HepG2 (cell line): ENCODE data around the gene ARMC5. TPM values are rescaled to one million over a fixed set of nuclear protein-coding genes. Genes with fewer than 3 reads are reported as not detected.

ENCODE experiments used
- BRD4 ChIP-seq: sonication (generic); formaldehyde crosslinking; IDR thresholded peaks from 2 replicates; pipeline ENCODE4 v1.4.0; 2020; ENCODE audit warnings: missing genetic modification reagents
- DNMT3B ChIP-seq: conservative IDR thresholded peaks from 2 replicates; pipeline ENCODE4 v1.6.1; 2016; ENCODE audit warnings: missing biosample characterization, control low read depth
- JUN ChIP-seq: sonication (generic); formaldehyde crosslinking; IDR thresholded peaks from 2 replicates; pipeline ENCODE4 v1.4.0; 2020; ENCODE audit warnings: mild to moderate bottlenecking, missing genetic modification reagents
- MEIS1 ChIP-seq: sonication (generic); formaldehyde crosslinking; IDR thresholded peaks from 2 replicates; pipeline ENCODE4 v1.9.0; 2021; ENCODE audit warnings: mild to moderate bottlenecking, missing genetic modification reagents, moderate library complexity, borderline replicate concordance
- NCOA2 ChIP-seq: sonication (generic); formaldehyde crosslinking; IDR thresholded peaks from 2 replicates; pipeline ENCODE4 v1.8.0; 2022; ENCODE audit warnings: inconsistent platforms
- NFKB2 ChIP-seq: sonication (generic); formaldehyde crosslinking; IDR thresholded peaks from 2 replicates; pipeline ENCODE4 v1.4.0; 2020; ENCODE audit warnings: missing genetic modification reagents, borderline replicate concordance
- SYNCRIP ChIP-seq: fragments of 200-400 bp; formaldehyde crosslinking; IDR thresholded peaks from 2 replicates; pipeline ENCODE4 v1.6.1; 2018; ENCODE audit warnings: mild to moderate bottlenecking, low read depth, low read length; ENCODE audit not compliant: insufficient read depth
- TCF7 ChIP-seq: sonication (generic); IDR thresholded peaks from 2 replicates; pipeline ENCODE4 v1.6.1; 2016; ENCODE audit warnings: antibody characterized with exemption, low read depth
- ZBTB1 ChIP-seq: sonication (generic); formaldehyde crosslinking; IDR thresholded peaks from 2 replicates; pipeline ENCODE4 v1.4.0; 2020; ENCODE audit warnings: missing genetic modification reagents, borderline replicate concordance
- ZNF180 ChIP-seq: sonication (generic); formaldehyde crosslinking; IDR thresholded peaks from 2 replicates; pipeline ENCODE4 v1.4.0; 2020; ENCODE audit warnings: low read depth, missing genetic modification reagents, borderline replicate concordance
- ZNF232 ChIP-seq: sonication (generic); formaldehyde crosslinking; IDR thresholded peaks from 2 replicates; pipeline ENCODE4 v1.4.0; 2020; ENCODE audit warnings: missing genetic modification reagents, borderline replicate concordance
- ZNF549 ChIP-seq: sonication (generic); formaldehyde crosslinking; IDR thresholded peaks from 2 replicates; pipeline ENCODE4 v1.5.0; 2020; ENCODE audit warnings: missing genetic modification reagents
- polyA plus RNA-seq, 8 experiments: library from polyadenylated mRNA; depleted of rRNA in 3 of 8; stranded (reverse) in 7 of 8; unstranded in 1 of 8; fragments of >200 nt; fragmentation: Illumina TruSeq in 4 of 8; extraction: Trizol in 4 of 8; gene quantifications; 2 replicates each; pipeline versions ENCODE4 v1.2.1 to v1.2.3, GENCODE V29; 2011 to 2016; ENCODE audit warnings: low read depth in 4 of 8, missing spikeins in 1 of 8, mixed read lengths in 1 of 8; ENCODE audit not compliant: insufficient read depth in 1 of 8
- total RNA-seq, 5 experiments: library from RNA; depleted of rRNA; stranded (reverse); fragments of >200 nt; fragmentation: Illumina TruSeq; extraction: Trizol; gene quantifications; 2 replicates each; pipeline ENCODE4 v1.2.3, GENCODE V29; 2016; ENCODE audit warnings: low read depth in 1 of 5
- TF ChIP-seq, protein P1 (sequence below): sonication (generic); formaldehyde crosslinking; IDR thresholded peaks from 2 replicates; pipeline ENCODE4 v1.5.1; 2020; ENCODE audit warnings: missing genetic modification reagents, mild to moderate bottlenecking, borderline replicate concordance
- TF ChIP-seq, protein P2 (sequence below): sonication (generic); formaldehyde crosslinking; IDR thresholded peaks from 2 replicates; pipeline ENCODE4 v1.5.0; 2020; ENCODE audit warnings: mild to moderate bottlenecking, missing genetic modification reagents, moderate library complexity
- TF ChIP-seq, protein P3 (sequence below): sonication (generic); formaldehyde crosslinking; IDR thresholded peaks from 2 replicates; pipeline ENCODE4 v1.5.1; 2020; ENCODE audit warnings: mild to moderate bottlenecking, missing genetic modification reagents
- TF ChIP-seq, protein P4 (sequence below): sonication (generic); formaldehyde crosslinking; IDR thresholded peaks from 2 replicates; pipeline ENCODE4 v1.5.0; 2020; ENCODE audit warnings: missing genetic modification reagents
- TF ChIP-seq, protein P5 (sequence below): fragments of 450-650 bp; IDR thresholded peaks from 2 replicates; pipeline ENCODE4 v1.6.1; 2017; ENCODE audit warnings: mild to moderate bottlenecking

ARMC5 gene
- total and polyA plus RNA-seq, 2 of the 13 experiments (the other 11 are each of a cell fraction or from before 2014, with no cell fraction given): 10.8 to 22.3 TPM

DNA sequence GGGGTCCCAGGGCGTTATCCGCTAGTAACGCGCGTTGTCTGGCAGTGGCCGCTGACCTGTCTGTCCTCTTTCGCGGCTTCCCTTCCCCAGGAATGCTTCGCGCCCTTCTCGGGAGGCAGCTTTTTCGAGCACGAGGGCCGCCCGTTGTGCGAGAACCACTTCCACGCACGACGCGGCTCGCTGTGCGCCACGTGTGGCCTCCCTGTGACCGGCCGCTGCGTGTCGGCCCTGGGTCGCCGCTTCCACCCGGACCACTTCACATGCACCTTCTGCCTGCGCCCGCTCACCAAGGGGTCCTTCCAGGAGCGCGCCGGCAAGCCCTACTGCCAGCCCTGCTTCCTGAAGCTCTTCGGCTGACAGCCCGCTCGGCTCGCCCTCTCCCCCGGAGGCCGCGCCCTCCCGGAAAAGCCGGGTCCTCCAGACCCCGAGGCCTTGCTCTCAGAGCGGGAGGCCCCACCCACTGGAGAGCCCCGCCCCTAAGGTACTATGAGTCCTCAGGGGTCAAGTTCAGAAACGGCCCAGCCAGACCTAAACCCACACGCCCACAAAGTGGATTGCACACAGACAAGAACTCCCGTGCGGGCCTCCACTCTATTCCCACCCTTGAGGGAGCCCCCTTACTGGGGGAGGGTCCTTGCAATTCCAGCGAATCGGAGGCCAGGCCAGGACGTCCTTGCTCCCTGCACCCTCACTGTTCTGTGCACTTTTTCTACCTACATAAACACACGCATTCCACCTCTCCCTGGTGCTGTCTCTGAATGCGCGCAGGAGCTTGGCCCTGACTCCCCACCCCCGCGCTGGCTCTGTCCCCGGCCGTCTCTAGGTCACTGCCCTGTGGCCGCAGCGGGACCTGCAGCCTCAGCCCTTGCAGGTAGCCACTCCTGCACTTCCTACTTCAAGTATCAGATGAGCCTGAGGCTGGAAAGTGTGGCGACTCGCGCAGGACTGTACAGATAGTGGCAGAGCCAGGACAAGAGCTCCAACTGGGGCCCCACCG lies 18.2 kb downstream of the ARMC5 start (continued):
- TF ChIP-seq, protein P1, sequence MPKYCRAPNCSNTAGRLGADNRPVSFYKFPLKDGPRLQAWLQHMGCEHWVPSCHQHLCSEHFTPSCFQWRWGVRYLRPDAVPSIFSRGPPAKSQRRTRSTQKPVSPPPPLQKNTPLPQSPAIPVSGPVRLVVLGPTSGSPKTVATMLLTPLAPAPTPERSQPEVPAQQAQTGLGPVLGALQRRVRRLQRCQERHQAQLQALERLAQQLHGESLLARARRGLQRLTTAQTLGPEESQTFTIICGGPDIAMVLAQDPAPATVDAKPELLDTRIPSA: peak; percentile 87
- TF ChIP-seq ZNF549 (CRISPR knock-in tag) (no peak), TCF7 (no peak), ZBTB1 (CRISPR knock-in tag) (no peak), MEIS1 (CRISPR knock-in tag) (peak; percentile 78; the same call in 1 of the 2 replicates), NCOA2 (CRISPR knock-in tag) (no peak; the same call in none of the 2 replicates), BRD4 (CRISPR knock-in tag) (peak; percentile 78; the same call in 1 of the 2 replicates), ZNF180 (CRISPR knock-in tag) (no peak), JUN (CRISPR knock-in tag) (no peak), NFKB2 (CRISPR knock-in tag) (peak; percentile 28; the same call in 1 of the 2 replicates), SYNCRIP (no peak), ZNF232 (CRISPR knock-in tag) (no peak; the same call in 1 of the 2 replicates), DNMT3B (CRISPR knock-in tag) (no peak)
- TF ChIP-seq, protein P2, sequence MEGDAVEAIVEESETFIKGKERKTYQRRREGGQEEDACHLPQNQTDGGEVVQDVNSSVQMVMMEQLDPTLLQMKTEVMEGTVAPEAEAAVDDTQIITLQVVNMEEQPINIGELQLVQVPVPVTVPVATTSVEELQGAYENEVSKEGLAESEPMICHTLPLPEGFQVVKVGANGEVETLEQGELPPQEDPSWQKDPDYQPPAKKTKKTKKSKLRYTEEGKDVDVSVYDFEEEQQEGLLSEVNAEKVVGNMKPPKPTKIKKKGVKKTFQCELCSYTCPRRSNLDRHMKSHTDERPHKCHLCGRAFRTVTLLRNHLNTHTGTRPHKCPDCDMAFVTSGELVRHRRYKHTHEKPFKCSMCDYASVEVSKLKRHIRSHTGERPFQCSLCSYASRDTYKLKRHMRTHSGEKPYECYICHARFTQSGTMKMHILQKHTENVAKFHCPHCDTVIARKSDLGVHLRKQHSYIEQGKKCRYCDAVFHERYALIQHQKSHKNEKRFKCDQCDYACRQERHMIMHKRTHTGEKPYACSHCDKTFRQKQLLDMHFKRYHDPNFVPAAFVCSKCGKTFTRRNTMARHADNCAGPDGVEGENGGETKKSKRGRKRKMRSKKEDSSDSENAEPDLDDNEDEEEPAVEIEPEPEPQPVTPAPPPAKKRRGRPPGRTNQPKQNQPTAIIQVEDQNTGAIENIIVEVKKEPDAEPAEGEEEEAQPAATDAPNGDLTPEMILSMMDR (CRISPR knock-in tag): peak; percentile 86
- TF ChIP-seq, protein P3, sequence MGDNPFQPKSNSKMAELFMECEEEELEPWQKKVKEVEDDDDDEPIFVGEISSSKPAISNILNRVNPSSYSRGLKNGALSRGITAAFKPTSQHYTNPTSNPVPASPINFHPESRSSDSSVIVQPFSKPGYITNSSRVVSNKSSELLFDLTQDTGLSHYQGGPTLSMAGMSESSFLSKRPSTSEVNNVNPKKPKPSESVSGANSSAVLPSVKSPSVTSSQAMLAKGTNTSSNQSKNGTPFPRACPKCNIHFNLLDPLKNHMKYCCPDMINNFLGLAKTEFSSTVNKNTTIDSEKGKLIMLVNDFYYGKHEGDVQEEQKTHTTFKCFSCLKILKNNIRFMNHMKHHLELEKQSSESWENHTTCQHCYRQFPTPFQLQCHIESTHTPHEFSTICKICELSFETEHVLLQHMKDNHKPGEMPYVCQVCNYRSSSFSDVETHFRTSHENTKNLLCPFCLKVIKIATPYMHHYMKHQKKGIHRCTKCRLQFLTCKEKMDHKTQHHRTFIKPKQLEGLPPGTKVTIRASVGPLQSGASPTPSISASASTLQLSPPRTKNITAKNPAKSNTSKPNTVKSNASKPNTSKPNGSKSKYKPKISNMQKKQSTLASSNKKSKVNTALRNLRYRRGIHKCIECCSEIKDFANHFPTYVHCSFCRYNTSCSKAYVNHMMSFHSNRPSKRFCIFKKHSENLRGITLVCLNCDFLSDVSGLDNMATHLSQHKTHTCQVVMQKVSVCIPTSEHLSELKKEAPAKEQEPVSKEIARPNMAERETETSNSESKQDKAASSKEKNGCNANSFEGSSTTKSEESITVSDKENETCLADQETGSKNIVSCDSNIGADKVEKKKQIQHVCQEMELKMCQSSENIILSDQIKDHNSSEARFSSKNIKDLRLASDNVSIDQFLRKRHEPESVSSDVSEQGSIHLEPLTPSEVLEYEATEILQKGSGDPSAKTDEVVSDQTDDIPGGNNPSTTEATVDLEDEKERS (CRISPR knock-in tag): peak; percentile 87; the same call in 1 of the 2 replicates
- TF ChIP-seq, protein P4, sequence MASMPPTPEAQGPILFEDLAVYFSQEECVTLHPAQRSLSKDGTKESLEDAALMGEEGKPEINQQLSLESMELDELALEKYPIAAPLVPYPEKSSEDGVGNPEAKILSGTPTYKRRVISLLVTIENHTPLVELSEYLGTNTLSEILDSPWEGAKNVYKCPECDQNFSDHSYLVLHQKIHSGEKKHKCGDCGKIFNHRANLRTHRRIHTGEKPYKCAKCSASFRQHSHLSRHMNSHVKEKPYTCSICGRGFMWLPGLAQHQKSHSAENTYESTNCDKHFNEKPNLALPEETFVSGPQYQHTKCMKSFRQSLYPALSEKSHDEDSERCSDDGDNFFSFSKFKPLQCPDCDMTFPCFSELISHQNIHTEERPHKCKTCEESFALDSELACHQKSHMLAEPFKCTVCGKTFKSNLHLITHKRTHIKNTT (CRISPR knock-in tag): no peak
- TF ChIP-seq, protein P5, sequence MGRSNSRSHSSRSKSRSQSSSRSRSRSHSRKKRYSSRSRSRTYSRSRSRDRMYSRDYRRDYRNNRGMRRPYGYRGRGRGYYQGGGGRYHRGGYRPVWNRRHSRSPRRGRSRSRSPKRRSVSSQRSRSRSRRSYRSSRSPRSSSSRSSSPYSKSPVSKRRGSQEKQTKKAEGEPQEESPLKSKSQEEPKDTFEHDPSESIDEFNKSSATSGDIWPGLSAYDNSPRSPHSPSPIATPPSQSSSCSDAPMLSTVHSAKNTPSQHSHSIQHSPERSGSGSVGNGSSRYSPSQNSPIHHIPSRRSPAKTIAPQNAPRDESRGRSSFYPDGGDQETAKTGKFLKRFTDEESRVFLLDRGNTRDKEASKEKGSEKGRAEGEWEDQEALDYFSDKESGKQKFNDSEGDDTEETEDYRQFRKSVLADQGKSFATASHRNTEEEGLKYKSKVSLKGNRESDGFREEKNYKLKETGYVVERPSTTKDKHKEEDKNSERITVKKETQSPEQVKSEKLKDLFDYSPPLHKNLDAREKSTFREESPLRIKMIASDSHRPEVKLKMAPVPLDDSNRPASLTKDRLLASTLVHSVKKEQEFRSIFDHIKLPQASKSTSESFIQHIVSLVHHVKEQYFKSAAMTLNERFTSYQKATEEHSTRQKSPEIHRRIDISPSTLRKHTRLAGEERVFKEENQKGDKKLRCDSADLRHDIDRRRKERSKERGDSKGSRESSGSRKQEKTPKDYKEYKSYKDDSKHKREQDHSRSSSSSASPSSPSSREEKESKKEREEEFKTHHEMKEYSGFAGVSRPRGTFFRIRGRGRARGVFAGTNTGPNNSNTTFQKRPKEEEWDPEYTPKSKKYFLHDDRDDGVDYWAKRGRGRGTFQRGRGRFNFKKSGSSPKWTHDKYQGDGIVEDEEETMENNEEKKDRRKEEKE: no peak
